Measurements from ENCODE around the gene PAQR5.
"Not testable (repeated sequence)": the region's sequence is repeated elsewhere in the genome, so short reads cannot be mapped to it uniquely, and the experiment has no call there.

Gene PAQR5

DNA sequence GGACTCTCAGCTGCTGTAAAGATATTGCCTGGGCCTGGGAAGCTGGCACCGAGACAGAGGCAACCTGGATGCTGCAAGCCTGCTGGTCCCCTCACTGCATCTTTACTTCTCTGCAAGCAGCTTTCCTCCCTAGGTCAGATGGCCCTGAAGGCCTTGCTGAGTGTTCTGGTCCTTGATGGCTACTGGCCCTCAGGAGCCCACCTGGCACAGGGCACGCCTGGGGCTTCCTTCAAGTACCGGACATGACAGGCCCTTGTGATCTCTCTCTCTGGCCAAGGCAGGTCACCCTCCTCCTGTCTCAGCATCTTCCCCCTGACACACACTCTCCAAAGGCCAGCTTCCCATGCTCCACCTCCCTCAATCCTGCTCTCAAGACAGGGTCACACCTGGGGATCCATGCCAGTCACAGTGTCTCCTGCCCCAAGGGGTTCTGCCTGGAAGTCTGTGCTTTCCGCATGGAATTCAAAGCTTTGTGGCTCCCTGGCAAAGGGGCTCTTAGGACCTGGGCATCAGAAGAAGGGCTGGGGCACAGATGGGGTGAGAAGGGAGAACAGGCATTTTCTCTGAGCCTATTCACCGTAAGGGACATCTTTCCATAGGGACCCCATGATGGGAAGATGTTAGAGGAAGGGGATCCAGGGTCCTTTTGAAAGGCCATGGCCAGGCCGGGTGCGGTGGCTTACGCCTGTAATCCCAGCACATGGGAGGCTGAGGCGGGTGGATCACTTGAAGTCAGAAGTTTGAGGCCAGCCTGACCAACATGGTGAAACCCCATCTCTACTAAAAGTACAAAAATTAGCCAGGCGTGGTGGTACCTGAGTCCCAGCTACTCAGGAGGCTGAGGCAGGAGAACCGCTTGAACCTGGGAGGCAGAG lies 4.7 kb upstream of the PAQR5 start:
- no peak for DNase-seq

DNA sequence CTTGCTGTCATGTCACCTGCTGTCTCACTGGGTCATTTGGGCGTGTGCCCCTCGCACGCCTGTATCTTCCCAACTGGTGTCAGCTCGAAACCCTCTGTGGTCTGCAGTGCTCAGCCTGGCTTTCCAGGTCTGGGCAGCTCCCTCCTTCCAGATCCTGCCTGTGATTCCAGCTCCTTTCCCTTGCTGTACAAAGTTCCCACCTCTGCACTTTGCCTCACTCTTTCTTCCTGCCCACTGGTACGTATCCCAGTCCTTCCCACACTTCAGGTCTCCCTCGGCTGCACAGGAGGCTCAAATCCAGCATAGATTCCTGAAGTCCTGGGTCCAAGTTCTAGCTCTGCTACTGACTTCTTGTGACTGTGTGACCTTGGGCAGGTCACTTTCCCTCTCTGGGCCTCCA lies 2.1 kb upstream of the PAQR5 start:
- no peak for DNase-seq

DNA sequence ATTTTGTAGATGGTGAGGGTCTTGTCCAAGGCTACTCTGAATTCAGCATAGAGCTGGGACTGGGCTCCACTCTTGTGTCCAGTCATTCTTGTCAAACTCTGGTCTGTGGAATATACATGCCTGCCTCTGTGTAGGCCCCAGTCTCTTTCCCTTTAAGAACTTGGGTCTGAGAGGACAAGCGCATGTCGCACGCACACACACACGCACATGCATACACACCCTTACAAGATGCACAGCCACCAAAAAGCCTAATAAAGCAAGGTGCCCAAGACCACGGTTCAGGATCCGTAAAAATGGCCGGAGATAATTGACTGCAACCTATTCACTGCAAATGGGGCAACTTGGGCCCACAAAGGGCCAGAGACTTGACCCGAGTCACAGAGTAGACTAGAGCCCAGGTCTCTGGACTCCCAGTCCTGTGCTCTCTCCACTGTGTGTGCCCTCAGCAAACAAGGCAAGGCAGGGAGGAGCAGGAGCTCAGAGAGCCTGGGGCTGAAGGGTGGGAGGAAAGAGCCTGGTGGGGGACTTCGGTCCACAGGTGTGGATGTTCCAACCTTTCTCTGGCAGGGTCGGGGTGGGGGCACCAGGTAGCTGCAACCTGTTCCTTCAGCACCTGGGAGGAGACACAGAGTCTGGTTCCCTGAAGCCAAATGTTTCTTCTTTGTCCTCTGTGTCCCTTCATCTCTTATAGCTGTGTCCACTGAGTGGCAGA lies 914 bp upstream of the PAQR5 start:
- DNase-seq = no peak

DNA sequence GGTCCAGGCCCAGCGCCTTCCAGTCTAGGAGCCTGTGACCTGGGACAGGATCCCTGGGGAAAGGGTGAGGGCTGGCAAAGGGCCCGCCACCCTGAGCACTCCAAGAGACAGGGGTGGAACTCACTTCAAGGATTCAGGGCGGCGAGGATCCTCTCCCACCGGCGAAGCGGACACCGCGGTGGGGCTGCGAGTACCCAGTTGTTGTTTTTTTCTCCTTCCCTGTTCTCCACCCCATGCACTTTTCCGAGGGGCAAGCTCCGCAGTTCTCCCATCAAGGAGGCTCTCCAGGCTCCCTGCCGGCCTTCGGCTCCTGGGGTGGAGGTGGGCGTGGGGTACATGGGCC lies 387 bp upstream of the PAQR5 start:
- DNase-seq = no peak

DNA sequence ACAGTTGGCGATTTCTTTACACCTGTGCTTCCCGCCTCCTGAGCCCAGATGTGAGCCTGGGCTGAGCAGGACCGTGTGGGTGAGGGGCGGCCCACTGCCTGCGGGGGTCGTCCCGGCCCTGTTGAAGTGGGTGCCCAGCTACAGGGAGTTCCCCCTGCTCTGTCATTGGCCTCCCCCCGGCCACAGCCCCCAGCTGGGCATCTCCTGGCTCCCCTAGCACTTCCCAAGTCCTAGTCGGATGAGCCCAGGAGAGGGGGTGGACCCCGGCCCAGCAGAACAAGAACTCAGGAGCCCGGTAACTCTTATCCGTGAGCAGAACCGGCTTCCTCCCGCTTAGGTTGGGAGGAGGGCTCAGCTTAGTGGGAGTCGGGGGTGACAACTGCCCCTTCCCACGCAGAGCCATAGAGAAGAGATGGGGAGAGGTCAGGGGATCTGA lies 757 bp downstream of the PAQR5 start:
- no peak for DNase-seq

DNA sequence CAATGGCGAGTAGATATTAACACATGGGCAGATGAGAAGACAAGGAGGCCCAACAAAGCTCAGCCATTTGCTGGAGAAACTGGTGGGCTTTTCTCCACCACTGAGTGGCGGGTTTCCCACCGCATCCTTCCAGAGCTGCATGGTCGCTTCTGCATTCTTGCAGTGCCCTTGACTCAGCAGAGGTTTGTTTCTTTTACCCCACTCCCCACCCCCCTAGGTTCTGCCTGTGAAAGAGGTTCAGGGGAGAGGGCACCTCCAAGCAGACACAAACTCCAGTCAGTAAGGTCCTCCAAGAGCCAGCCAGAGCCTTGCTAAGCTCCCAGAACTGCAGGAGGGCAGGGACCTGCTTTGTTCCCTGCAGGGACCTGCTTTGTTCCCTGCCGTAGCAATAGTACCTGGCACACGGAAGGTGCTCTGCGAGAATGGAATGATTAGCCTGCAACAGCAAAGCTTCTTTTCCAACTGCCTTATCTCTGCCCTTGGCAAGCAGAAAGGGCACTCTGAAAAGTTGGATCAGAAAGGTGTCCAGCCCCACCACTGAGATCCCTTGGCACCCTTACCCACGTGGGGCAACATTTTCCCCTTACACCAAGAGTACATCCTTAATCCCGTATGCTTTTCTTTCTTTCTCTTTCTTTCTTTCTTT lies 1.4 kb downstream of the PAQR5 start:
- no peak for DNase-seq

DNA sequence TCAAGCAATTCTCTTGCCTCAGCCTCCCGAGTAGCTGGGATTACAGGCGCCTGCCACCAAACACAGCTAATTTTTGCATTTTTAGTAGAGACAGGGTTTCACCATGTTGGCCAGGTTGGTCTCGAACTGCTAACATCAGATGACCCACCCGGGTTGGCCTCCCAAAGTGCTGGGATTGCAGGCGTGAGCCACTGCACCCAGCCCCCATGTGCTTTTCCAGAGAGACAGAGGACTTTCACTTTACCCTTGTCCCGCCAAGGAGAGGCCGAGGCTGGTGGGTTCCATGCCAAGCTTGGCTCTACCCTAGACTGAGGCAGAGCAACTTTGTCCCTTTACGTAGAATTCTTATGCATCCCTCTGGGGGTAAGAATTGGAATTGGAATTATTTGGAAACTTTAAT lies 2.4 kb downstream of the PAQR5 start:
- not testable (repeated sequence) for DNase-seq

DNA sequence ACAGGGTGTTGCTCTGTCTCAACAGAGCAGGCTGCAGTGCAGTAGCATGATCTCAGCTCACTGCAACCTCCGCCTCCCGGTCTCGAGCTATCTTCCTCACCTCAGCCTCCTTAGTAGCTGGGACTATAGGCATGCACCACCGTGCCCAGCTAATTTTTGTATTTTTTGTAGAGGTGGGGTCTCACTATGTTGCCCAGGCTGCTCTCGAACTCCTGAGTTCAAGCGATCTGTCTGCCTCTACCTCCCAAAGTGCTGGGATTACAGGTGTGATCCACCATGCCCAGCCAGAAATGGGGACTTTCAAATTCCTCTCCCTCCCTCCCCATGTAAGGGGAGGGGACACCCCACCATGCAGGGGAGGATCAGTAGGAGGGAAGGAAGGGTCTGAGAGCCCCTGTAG lies 3.4 kb downstream of the PAQR5 start:
- not testable (repeated sequence) for DNase-seq

DNA sequence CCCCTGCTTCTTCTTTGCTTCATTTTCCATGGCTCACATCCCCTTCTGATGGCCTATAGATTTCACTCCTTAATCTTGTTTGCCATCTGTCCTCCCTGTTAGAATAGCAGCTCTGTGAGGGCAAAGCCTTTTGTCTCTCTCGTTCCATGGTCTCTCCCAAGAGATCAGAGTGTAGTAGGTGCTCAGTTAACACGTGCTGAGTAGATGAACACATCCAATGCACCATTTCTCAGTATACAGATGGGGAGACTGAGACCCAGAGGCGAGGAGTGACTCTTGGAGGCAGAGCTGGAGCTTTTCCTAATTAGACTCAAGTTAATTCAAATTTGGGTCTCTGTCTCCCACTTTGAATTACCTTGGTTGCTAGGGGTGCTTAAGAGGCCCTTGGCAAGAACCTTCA lies 4.2 kb downstream of the PAQR5 start:
- no peak for DNase-seq

DNA sequence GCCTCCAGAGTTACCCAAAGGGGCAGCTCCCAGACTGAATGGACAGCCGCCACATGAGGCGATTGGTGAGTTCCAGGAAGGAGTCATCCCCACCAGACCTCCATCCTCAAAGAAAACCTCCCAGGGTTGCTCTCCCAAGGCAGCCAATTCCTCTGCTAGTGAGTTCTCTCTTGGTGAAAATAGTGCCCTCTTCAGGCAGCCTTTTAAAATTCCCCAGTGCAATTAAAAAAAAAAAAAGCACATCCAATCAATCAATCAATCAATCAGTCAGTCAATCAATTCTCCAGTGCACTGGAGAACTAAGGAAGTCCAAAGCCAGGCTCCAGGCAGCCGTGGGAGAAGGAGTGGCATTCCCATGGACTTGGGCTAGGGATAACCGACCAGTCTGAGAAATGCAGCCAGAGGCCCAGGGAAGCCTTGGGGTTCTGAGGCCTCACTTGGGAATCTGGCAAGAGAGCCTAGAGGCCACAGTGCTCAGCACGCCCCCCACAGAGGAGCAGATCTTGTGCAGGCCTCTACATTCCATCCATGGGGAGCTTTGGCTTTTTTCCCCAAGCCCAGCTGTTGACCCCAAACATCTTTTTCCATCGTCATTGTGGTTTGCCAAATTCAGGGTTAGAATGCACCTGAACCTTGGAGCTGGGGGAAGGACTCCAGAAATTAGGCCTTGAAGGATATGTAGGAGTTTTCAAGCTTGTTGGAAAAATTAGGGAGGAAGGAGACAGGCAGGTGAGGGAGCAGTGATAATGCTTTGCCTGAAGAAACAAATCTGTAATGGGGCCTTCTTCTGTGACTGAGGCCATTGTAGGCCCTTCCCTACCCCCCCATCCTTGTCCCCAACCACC lies 4.8 kb downstream of the PAQR5 start:
- DNase-seq = no peak

DNA sequence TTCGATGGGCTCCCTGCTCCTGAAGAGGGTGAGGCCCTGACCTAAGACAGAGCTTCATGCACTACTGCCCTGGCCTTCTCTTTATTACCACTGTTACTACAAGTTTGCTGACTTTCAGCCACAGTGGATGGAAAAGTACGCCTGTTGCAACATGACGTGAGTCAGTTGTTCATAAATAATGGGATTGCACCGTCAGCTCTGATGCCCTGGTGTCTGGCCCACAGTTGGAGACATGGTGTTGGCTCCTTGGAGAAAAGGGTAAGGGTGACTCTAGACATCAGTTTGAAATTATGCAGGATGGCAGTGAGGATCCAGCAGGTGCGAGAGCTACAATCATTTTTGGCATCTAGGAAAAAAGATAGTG lies 5.5 kb downstream of the PAQR5 start:
- DNase-seq = no peak

DNA sequence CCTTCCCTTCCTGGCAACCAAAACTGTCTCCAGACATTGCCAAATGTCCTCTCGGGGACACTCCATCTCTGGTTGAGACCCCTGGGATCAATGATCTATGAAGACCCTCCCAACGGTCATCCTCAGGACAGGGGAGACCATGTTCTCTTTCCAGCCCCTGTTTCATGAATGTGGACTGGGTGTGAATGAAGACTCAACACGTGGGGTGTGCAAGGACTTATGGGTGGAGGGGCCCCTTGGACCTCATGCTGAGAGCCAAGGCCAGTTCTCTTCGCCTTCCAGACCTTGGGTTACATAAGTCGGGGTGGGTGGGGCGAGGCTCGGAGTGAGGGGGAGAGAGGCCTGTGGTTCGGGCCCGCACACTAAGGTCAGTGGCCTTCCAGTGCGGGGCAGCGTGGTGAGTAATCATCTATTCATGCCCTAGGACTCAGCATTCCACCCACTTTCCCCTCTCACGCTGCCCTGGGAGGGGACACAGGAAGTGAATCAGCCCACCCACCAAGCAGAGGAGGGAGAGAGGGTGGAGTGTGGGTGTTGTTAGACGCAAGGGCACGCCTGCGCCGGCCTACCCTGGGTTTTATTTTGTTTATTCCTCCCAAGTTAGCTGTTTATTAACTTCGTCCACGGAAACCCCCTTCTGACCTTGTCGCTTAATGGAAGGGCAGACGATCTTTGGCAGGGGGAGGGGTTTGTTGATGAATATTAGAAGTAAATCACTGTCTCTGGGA lies 6.7 kb downstream of the PAQR5 start:
- DNase-seq = no peak

DNA sequence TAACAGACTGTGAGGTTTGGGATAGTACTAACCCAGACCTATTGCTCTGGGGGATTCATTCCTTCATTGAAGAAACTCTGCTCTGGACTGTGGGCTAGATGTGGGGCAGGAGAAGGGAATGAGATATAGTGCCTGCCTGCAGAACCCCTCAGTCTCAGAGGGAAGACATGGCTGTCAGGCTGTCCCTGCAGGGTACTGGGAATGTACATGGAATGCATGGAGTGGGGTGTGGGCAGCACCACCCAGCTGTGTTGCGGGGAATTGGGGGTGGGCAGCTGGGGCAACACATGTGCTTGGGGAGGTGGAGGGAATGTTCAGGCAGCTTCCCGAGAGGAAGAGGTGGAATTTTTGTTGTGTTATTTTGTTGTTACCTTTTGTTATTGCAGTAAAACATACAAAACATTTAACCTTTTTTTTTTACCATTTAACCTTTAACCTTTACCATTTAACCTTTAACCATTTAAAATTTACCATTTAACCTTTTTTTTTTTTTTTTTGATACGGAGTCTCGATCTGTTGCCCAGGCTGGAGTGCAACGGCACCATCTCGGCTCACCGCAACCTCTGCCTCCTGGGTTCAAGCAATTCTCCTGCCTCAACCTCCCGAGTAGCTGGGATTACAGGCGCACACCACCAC lies 7.3 kb downstream of the PAQR5 start:
- no peak for DNase-seq

DNA sequence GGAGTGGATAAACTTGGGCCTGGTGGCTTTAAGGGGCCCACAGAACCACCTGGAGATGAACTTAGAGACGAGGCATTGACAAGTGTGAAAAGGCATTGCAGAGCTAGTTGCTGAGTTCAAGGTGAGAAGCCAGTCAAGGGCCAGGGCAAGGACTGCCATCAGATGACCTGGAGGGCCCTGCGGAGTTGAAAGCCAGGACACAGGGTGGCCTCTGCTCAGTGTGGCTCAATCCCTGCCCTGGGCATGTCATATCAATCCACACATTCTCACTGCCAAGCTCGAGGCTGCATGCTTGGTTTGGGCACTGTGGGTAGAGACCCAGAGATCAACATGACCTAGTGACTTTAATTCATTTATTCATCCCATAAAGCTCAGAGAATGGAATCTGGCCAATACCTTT lies 9.2 kb downstream of the PAQR5 start:
- no peak for DNase-seq

DNA sequence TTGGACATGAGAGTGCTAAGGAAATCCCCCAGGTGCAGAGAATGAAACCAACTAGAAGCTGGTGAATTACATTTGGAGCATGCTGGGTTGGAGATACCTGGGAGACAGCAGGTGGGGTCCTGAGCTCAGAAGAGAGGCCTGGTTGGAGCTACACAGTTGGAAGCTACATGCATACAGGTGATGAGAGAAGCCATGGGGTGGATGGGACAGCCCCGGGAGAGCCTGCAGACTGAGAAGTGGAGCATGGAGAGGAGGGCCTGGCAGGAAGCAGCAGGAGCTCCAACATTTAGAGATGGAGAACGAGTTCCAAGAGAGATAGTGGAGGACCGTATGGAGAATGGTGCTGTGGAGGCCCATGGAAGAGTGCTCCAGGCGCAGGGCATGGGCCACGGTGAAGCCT lies 10.2 kb downstream of the PAQR5 start:
- DNase-seq = no peak

DNA sequence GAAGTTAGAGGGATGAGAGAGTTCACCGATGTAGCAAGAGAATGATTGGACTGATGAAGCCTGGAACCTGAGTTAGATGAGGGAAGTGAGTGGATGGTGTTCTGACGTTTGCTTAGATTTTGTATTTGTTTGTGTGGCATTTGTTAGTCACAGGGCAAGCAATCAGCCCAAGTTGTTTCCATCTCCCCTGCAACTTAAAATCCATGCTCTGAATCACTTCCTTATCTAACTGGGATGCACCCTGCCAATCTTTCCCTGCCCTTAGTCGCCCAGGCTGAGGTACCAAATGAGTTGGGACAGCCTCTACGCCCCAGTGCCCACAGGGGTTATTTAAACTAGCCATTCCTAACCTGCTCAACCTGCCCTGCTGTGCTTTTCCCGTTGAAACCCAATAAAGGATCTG lies 12.6 kb downstream of the PAQR5 start:
- DNase-seq = no peak

DNA sequence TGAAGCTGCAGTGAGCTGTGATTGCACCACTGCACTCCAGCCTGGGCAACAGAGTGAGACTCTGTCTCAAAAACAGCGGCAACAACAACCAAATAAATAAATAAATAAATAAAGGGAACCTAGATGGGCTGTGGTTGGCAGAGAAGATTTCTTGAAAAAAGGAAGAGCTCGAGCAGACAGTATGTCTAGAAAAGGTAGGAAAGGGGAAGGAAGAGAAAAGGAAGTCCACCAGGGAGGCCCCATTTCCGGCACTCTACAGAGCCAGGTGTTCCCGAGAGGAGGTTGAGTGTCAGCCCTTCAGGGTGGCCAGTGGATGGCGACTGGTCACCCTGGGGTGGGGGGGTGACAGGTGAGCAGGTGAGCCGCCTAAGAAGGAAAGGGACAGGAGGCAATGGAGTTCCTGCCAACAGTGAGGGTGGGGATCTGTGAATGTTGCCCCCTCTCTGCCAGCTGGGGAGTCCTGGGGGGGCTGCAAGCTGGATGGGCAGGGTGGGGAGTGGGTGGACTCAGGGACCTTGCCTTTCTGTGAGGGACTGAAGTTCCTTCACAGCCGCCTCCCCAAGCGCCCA lies 14.8 kb downstream of the PAQR5 start:
- DNase-seq = no peak

DNA sequence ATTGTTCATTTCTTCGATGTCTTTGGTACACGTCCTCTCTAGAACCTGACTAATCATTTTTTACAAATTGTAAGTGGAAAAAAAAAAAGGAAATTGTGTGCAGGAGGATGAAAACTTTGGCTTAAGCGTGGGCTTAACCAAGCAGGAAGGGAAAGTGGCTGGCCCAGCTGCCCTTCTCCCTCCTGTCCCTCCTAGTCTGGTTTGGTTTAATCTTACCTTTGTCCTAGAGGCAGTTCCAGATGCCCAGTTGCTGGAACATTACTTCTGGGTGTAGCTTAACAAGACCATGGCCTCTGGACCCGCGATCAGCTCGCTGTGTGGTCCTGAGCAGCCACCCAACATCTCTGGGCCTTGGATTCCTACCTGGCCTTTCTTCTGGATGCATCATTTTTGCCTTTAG lies 15.4 kb downstream of the PAQR5 start:
- DNase-seq = no peak

DNA sequence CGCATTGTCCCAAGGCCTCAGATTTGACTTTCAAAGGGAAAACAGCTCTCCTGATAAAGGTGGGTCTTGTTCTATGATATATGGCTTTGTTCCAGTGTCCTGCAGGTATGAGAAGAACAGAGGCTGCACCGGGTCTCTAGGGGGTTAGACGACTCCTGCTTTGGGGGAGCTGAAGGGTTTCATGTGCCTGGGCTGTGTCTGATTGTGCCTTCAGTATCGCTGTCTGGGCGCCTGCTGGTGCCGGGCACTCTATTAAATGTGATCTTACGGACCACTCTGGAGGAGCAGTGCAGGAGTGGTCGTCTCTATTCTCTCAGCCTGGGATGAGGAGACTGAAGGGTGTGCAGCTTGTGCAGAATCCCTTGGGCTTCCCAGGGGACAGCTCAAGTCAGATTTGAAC lies 16.0 kb downstream of the PAQR5 start:
- DNase-seq = no peak

DNA sequence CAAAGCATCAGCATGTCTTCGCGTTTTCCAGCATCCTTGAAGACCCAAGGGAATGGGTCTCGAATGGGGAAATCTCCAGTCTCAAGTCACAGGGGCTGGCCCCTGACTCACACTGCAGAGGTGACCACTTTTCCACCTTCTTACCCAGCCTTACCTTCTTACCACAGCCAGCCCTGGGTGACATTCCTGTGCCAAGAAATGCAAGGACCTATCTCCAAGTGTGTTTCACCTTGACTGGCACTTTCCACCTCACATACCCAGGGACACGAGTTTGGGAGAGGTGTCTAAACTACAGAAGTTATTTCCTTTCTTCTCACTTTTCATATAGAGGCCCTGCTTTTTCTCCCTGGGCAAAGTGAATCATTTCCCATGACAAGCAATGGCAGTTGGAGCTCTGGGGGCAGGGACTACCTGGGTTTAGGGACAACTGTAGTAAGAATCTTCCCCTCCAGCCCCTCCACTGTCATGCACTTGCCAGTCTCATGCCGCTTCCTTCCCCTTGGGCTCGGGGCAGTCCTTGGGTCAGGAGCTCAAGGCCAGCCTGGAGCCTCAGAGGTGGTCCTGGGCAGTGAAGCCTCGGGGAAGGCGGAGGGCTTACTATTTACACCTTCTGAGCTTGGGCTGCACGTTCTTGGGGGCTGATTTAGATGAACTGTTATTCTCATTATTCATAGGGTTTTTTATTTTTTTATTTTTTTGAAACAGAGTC lies 16.8 kb downstream of the PAQR5 start:
- no peak for DNase-seq

DNA sequence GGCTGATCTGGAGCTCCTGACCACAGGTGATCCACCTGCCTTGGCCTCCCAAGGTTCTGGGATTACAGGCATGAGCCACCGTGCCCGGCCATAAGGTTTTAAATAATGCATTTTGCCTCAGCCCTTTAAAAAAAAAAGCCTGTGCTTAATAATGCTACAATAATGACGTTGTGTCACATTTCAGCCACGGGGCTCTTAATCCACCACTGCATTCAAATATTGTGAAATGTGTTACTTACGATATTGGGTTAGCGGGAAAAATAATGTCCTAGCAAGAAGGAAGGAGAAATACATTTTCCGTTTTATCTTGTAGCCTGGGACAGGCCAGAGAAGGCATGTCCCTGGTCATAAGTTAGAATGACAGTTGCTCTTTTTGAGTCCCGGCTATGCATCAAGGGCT lies 17.6 kb downstream of the PAQR5 start:
- no peak for DNase-seq

Measured in NCI-H1930 (cell line).